ENCODE data around the gene HTD2.

The HTD2 gene

GRCh38 chr3:58361866-58362265 is 55.5 kb downstream of the HTD2 start:
- DNase-seq (ENCODE audit: extremely low read depth, low read depth) = no peak
- no peak for TF ChIP-seq CTCF (IDR thresholded peaks at IDR 0.05; ENCODE audit: low read depth, low read length)

GRCh38 chr3:58366699-58367098 is 60.4 kb downstream of the HTD2 start:
- DNase-seq (ENCODE audit: extremely low read depth, low read depth) = no peak

GRCh38 chr3:58369038-58369437 is 62.7 kb downstream of the HTD2 start:
- TF ChIP-seq CTCF (IDR thresholded peaks at IDR 0.05; ENCODE audit: low read depth, low read length) = no peak
- no peak for DNase-seq (ENCODE audit: extremely low read depth, low read depth)

More at GRCh38 chr3:58366699-58367098, 60.4 kb downstream of the HTD2 start:
- no peak for TF ChIP-seq CTCF (IDR thresholded peaks at IDR 0.05; ENCODE audit: low read depth, low read length)
